NCI-H1436 (cell line): ENCODE data around the gene WDR48.
A peak's percentile ranks its signal among the peaks of the same experiment; 100 is the strongest.
"Not testable (repeated sequence)": the region's sequence is repeated elsewhere in the genome, so short reads cannot be mapped to it uniquely, and the experiment has no call there.

Experiments used
- DNase-seq: peaks from one replicate; lab custom pipeline; 2025; lab: John Stamatoyannopoulos, UW

Gene WDR48

GRCh38 chr3:39051649-39052561, at the start of gene WDR48, which contains the start of gene SCN11A:
Gene WDR48 (plus strand): TSS chr3:39052016. CDS start chr3:39052026, 10 bp downstream.
Gene SCN11A (minus strand): TSS chr3:39051944. CDS start chr3:38950362, 101,582 bp downstream.
- peak; percentile 67 for DNase-seq

GRCh38 chr3:39005295-39005694, 46.5 kb upstream of the WDR48 start:
- DNase-seq: no peak

- no peak for DNase-seq
Measured at GRCh38 chr3:39011191-39011736, 40.6 kb upstream of the WDR48 start.

GRCh38 chr3:39013289-39013688, 38.5 kb upstream of the WDR48 start:
- DNase-seq: no peak

- no peak for DNase-seq
Measured at GRCh38 chr3:39013921-39014509, 37.8 kb upstream of the WDR48 start.

GRCh38 chr3:39015418-39015817, 36.4 kb upstream of the WDR48 start:
- DNase-seq: no peak

GRCh38 chr3:39019299-39019698, 32.5 kb upstream of the WDR48 start:
- DNase-seq: no peak

GRCh38 chr3:39021029-39021428, 30.8 kb upstream of the WDR48 start:
- no peak for DNase-seq

- no peak for DNase-seq
Measured at GRCh38 chr3:39021465-39022285, 30.1 kb upstream of the WDR48 start.

GRCh38 chr3:39022286-39022630, 29.6 kb upstream of the WDR48 start:
- DNase-seq: no peak

- DNase-seq: no peak
Measured at GRCh38 chr3:39024497-39024896, 27.3 kb upstream of the WDR48 start.

GRCh38 chr3:39025222-39025970, 26.4 kb upstream of the WDR48 start:
- DNase-seq: no peak

- DNase-seq: no peak
Measured at GRCh38 chr3:39028546-39028945, 23.3 kb upstream of the WDR48 start.

GRCh38 chr3:39029556-39029955, 22.3 kb upstream of the WDR48 start:
- no peak for DNase-seq

- DNase-seq: no peak
Measured at GRCh38 chr3:39038165-39038564, 13.7 kb upstream of the WDR48 start.

GRCh38 chr3:39050029-39050428, 1.8 kb upstream of the WDR48 start:
- DNase-seq: no peak

- DNase-seq: no peak
Measured at GRCh38 chr3:39052583-39052982, 767 bp downstream of the WDR48 start.

- no peak for DNase-seq
Measured at GRCh38 chr3:39053696-39054095, 1.9 kb downstream of the WDR48 start.

GRCh38 chr3:39056151-39056550, 4.3 kb downstream of the WDR48 start:
- no peak for DNase-seq

GRCh38 chr3:39061228-39061627, 9.4 kb downstream of the WDR48 start:
- not testable (repeated sequence) for DNase-seq

- DNase-seq: no peak
Measured at GRCh38 chr3:39062180-39062579, 10.4 kb downstream of the WDR48 start.

GRCh38 chr3:39063143-39063542, 11.3 kb downstream of the WDR48 start:
- no peak for DNase-seq
